Vagina (tissue), 2 donors: Measurements from ENCODE around the gene UNC50. TPM values are rescaled to one million over a fixed set of nuclear protein-coding genes. Genes with fewer than 3 reads are reported as not detected.

Experiments
- DNase-seq, 2 donors: peaks; one replicate each; pipeline ENCODE4 v3.0.0-alpha.2; 2017; ENCODE audit errors: extremely low spot score in 2 of 2
- H3K27ac ChIP-seq: fragments of 200-600 bp; sonication (generic); one replicate; pipeline ENCODE4 v1.5.1; 2019
- H3K27me3 ChIP-seq: fragments of 200-600 bp; sonication (generic); one replicate; pipeline ENCODE4 v1.5.1; 2019
- H3K36me3 ChIP-seq, 2 donors: fragments of 200-600 bp; sonication (generic); one replicate each; pipeline ENCODE4 v1.5.1; 2017 to 2019
- H3K4me1 ChIP-seq: fragments of 200-600 bp; sonication (generic); one replicate; pipeline ENCODE4 v1.5.1; 2019
- H3K4me3 ChIP-seq, 2 donors: fragments of 200-600 bp; sonication (generic); 1 replicate in 1 of 2; 2 replicates in 1 of 2; pipeline ENCODE4 v1.5.1; 2016 to 2019
- H3K9me3 ChIP-seq: fragments of 200-600 bp; sonication (generic); one replicate; pipeline ENCODE4 v1.5.1; 2019
- POLR2A ChIP-seq, 2 donors: fragments of 450-650 bp; IDR thresholded peaks; one replicate each; pipeline ENCODE4 v1.6.1; 2017; ENCODE audit warnings: antibody characterized with exemption in 2 of 2, mild to moderate bottlenecking in 2 of 2, moderate library complexity in 2 of 2
- POLR2AphosphoS5 ChIP-seq, 2 donors: sonication (generic); formaldehyde crosslinking; IDR thresholded peaks; one replicate each; pipeline ENCODE4 v1.9.0; 2017; ENCODE audit warnings: antibody characterized with exemption in 2 of 2, mild to moderate bottlenecking in 2 of 2, low read depth in 1 of 2; ENCODE audit not compliant: insufficient read depth in 1 of 2
- intact Hi-C: fragments of 100-400 bp; cut with DNase I; formaldehyde crosslinking; loops from one replicate; pipeline ENCODE4 v1.15.1; 2023
- total RNA-seq: library from RNA; depleted of rRNA; stranded (reverse); fragments of >200 nt; gene quantifications from one replicate; pipeline ENCODE4 v1.2.3, GENCODE V29; 2016
- TF ChIP-seq, protein P1 (sequence below), 3 experiments: fragments of 450-650 bp in 2 of 3; fragments of 200-600 bp in 1 of 3; sonication (generic) in 1 of 3; IDR thresholded peaks; one replicate each; pipeline ENCODE4 v1.5.1; 2017 to 2019; ENCODE audit warnings: antibody characterized with exemption in 3 of 3, mild to moderate bottlenecking in 2 of 3, moderate library complexity in 2 of 3

Gene UNC50
- total RNA-seq, 1 donor from 2014 or later: 25.8 TPM

DNA sequence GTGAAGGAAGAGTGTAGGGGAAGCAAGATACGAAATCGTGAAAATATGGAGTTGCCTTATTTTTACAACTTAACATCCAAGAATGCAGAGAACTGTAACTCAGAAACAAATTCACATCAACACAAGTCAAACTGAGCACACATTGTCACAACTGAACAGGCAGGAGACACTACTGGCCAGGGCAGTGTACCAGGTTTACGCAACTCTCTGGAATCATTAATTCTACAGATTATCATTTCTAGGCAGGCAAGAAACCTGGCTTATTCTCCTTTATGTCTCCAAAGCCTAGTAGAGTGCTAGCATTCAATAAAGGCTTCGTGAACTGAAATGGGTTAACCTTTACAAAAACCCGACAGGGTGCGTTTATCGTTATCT, 661 bp upstream of the UNC50 start:
- H3K27ac ChIP-seq: peak overlapping the region; percentile 89
- no peak for DNase-seq

DNA sequence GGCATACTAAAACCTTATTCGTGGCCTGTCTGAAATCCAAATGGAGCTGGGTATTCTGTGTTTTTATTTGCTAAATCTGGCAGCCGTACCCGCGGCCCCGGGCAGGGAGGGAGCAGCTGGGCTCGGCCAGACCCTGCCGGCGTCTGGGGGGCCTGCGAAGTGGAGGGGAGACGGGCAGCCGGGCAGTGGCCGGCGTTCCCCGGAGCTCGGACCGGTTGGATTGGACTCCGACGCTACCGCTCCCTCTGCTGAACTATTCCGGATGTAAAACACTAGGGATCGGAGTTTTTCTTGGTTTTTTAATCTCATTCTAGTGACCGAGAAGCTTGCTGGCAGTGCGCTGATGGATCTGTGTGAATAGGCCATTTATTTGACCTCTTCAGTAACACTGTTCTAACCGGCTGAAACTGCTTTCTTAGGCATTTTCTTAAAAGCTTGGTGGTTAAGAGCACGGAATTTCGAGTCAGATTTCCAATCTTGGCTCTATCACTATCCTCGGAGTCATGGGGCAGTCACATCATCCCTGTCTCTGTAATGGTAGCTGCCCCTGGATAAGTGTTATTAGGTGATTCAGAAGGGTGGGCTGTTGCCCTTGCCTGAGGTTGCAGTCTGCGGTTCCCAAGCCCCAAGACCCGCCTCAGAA, 694 bp downstream of the UNC50 start:
- Histone ChIP-seq H3K27ac (peak overlapping the region; percentile 89), H3K36me3 (peaks cover 0 to 29% of the 10 kb centered on the region in 2 donors), H3K27me3 (no peaks in the 10 kb centered on the region), H3K4me3 (peak overlapping the region; percentile 64 to 78), H3K4me1 (peaks cover 66% of the 10 kb centered on the region), H3K9me3 (no peaks in the 10 kb centered on the region)
- no peak for DNase-seq
- TF ChIP-seq POLR2AphosphoS5 (IDR thresholded peaks at IDR 0.05; ENCODE audit: insufficient read depth in 1 of 2, low read depth in 1 of 2) (no peak), POLR2A (IDR thresholded peaks at IDR 0.05) (no peak)
- TF ChIP-seq, protein P1, sequence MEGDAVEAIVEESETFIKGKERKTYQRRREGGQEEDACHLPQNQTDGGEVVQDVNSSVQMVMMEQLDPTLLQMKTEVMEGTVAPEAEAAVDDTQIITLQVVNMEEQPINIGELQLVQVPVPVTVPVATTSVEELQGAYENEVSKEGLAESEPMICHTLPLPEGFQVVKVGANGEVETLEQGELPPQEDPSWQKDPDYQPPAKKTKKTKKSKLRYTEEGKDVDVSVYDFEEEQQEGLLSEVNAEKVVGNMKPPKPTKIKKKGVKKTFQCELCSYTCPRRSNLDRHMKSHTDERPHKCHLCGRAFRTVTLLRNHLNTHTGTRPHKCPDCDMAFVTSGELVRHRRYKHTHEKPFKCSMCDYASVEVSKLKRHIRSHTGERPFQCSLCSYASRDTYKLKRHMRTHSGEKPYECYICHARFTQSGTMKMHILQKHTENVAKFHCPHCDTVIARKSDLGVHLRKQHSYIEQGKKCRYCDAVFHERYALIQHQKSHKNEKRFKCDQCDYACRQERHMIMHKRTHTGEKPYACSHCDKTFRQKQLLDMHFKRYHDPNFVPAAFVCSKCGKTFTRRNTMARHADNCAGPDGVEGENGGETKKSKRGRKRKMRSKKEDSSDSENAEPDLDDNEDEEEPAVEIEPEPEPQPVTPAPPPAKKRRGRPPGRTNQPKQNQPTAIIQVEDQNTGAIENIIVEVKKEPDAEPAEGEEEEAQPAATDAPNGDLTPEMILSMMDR (IDR thresholded peaks at IDR 0.05): no peak
- intact Hi-C loops: loop anchor here (10.0 kb wide), 1 partner anchor 194 kb away; no protein-coding TSS in a partner anchor

More for the DNA sequence above, 661 bp upstream of the UNC50 start:
- intact Hi-C loops: loop anchor here (10.0 kb wide), 1 partner anchor 193 kb away; no protein-coding TSS in a partner anchor
- Histone ChIP-seq H3K4me3 (peak overlapping the region; percentile 64 to 78), H3K4me1 (peaks cover 67% of the 10 kb centered on the region), H3K27me3 (no peaks in the 10 kb centered on the region), H3K36me3 (peaks cover 0 to 26% of the 10 kb centered on the region in 2 donors), H3K9me3 (no peaks in the 10 kb centered on the region)
- TF ChIP-seq, protein P1 (IDR thresholded peaks at IDR 0.05): no peak
- TF ChIP-seq POLR2A (IDR thresholded peaks at IDR 0.05): no peak
- no peak for TF ChIP-seq POLR2AphosphoS5 (IDR thresholded peaks at IDR 0.05; ENCODE audit: insufficient read depth in 1 of 2, low read depth in 1 of 2)

DNA sequence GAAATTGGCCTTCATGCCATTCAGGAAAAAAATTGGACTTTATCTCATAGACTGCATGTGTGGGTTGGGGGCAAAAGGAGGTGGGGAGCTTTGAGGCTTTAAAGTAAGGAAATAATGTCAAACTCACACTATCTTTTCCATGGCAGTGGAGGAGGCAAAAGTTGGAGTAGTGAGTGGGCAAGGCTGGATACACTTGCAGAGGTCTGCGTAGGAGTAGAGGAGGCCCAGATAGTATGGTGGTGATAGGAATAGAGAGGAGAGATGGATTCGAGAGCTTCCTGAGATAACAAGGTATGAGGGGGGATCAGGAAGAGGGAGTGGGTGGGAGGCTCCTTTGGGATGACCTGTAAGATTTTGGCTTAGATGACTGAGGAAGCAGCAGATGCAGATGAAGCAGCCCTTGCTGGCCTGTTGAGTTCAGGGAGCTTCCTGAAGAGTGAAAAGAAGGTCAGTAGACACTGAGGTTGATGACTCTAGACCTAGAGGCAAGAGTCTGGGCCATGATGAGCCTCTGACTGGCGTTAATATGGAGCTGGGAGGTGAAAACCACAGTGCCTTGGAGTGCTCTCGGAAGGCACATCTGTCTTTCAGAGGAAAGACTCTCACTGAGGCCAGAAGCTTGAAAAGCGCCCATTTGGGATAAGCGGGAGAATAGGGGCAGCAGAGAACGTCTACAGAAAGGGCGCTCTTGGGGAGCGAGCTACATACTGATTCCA, 5.8 kb downstream of the UNC50 start:
- intact Hi-C loops: no loop called here
- TF ChIP-seq POLR2A (IDR thresholded peaks at IDR 0.05) (no peak), POLR2AphosphoS5 (IDR thresholded peaks at IDR 0.05; ENCODE audit: insufficient read depth in 1 of 2, low read depth in 1 of 2) (no peak)
- TF ChIP-seq, protein P1 (IDR thresholded peaks at IDR 0.05): no peak
- no peak overlapping the region for H3K4me3 ChIP-seq
- H3K27me3 ChIP-seq: no peaks in the 10 kb centered on the region
- no peak overlapping the region for H3K27ac ChIP-seq
- DNase-seq: no peak
- H3K4me1 ChIP-seq: peaks cover 28% of the 10 kb centered on the region
- no peaks in the 10 kb centered on the region for H3K9me3 ChIP-seq
- H3K36me3 ChIP-seq: peaks cover 0 to 65% of the 10 kb centered on the region in 2 donors

DNA sequence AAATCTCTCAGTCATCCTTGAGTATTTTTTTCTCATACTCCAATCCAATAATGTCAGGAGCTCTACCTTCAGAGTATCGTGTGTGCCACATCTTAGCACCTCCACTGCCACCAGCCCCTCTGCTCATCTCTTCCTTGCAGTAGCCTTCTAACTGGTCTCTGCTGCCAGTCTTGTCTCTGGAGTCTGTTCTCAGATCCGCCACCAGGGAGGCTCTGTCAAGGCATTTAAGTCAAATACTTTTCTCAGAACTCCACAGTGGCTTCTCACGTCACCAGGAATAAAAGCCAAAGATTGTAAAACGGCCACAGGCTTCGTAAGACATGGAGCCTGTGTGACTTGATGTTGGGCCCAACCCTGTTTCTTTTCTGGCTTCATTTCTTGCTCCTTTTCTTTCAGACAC, 7.1 kb downstream of the UNC50 start:
- no peak for DNase-seq
- H3K9me3 ChIP-seq: no peaks in the 10 kb centered on the region
- peaks cover 15% of the 10 kb centered on the region for H3K4me1 ChIP-seq
- TF ChIP-seq POLR2AphosphoS5 (IDR thresholded peaks at IDR 0.05; ENCODE audit: insufficient read depth in 1 of 2, low read depth in 1 of 2) (no peak), POLR2A (IDR thresholded peaks at IDR 0.05) (no peak)
- TF ChIP-seq, protein P1 (IDR thresholded peaks at IDR 0.05): no peak
- H3K27me3 ChIP-seq: no peaks in the 10 kb centered on the region
- H3K4me3 ChIP-seq: no peak overlapping the region
- intact Hi-C loops: no loop called here
- peaks cover 0 to 65% of the 10 kb centered on the region in 2 donors for H3K36me3 ChIP-seq
- H3K27ac ChIP-seq: no peak overlapping the region

DNA sequence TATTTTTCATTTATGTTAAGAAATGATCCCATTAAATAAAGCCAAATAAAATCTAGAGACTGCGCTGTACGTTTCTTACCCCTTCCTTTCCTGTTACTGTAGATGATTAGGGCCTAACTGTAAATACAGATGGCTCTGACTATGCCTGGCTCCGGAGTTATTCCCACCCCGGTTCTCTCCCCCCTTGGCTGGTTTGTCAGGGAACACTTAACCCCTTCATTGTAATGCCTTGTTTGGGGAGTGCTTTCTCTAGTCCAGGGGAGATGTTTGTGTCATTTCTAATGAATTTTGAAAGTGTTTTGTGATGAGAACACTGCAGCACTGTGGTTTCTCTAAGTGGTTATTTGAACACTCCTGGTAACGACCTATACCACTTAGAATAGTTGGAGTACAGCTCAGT, 8.8 kb downstream of the UNC50 start:
- intact Hi-C loops: no loop called here
- Histone ChIP-seq H3K9me3 (no peaks in the 10 kb centered on the region), H3K4me1 (no peaks in the 10 kb centered on the region), H3K27me3 (no peaks in the 10 kb centered on the region), H3K27ac (no peak overlapping the region), H3K4me3 (no peak overlapping the region), H3K36me3 (peaks cover 0 to 53% of the 10 kb centered on the region in 2 donors)
- DNase-seq: no peak
- no peak for TF ChIP-seq POLR2AphosphoS5 (IDR thresholded peaks at IDR 0.05; ENCODE audit: insufficient read depth in 1 of 2, low read depth in 1 of 2)
- TF ChIP-seq POLR2A (IDR thresholded peaks at IDR 0.05): no peak
